Fibroblast of villous mesenchyme (primary cell): ENCODE results near the gene NBAS. TPM values are rescaled to one million over a fixed set of nuclear protein-coding genes. Genes with fewer than 3 reads are reported as not detected.

Experiments used
- DNase-seq: peaks from one replicate; pipeline ENCODE4 v3.0.0-alpha.2; 2010; ENCODE audit warnings: low read depth
- H3K4me3 ChIP-seq: 2 replicates; pipeline ENCODE4 v1.5.1; 2011; ENCODE audit warnings: low read depth, mild to moderate bottlenecking, low read length
- total RNA-seq: library from RNA; depleted of rRNA; stranded (reverse); fragments of >200 nt; gene quantifications from 2 replicates; pipeline ENCODE4 v1.2.3, GENCODE V29; 2012
- TF ChIP-seq, protein P1 (sequence below): IDR thresholded peaks from 2 replicates; pipeline ENCODE4 v1.5.1; 2012; ENCODE audit warnings: low read depth, mild to moderate bottlenecking, low read length; ENCODE audit not compliant: insufficient read depth

Gene NBAS
- total RNA-seq, 1 donor: 109 TPM

DNA sequence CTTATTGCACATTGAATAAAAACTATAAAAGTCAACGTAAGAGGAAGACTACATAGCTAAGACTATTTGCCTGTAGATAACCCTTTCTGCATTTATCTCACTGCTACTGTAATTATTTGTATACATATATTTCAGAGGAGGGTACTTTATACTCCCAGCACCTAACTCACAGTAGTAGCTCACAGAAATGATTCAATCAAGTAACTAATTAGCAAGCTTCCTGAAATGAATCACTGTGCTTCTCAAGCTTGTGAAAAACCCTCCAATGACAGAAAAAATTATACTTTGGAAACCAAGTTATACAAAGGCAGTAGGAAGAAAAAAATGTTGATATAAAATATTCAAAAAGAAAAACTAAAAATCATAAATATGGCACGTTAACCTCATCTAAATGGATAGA lies 124.9 kb downstream of the NBAS start:
- no peak overlapping the region for H3K4me3 ChIP-seq
- TF ChIP-seq, protein P1, sequence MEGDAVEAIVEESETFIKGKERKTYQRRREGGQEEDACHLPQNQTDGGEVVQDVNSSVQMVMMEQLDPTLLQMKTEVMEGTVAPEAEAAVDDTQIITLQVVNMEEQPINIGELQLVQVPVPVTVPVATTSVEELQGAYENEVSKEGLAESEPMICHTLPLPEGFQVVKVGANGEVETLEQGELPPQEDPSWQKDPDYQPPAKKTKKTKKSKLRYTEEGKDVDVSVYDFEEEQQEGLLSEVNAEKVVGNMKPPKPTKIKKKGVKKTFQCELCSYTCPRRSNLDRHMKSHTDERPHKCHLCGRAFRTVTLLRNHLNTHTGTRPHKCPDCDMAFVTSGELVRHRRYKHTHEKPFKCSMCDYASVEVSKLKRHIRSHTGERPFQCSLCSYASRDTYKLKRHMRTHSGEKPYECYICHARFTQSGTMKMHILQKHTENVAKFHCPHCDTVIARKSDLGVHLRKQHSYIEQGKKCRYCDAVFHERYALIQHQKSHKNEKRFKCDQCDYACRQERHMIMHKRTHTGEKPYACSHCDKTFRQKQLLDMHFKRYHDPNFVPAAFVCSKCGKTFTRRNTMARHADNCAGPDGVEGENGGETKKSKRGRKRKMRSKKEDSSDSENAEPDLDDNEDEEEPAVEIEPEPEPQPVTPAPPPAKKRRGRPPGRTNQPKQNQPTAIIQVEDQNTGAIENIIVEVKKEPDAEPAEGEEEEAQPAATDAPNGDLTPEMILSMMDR: no peak
- no peak for DNase-seq

DNA sequence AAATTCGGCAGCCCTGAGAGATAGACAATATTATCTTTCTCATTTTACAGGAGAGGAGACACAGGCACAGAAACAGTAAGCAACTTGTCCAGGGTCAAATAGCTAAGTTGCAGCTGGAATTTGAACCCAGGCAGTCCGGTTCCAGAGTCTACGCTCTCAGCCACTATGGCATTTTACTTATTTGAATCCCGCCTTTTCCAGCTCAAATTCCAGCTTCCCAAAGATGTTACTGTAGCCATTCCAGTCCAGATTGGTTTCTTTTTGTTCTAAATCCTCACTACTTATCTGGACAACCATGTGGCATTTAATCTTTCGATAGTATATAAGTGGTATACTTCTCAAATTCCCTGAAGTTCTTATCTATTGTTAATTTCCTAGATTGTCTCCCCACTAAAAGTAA lies 125.7 kb downstream of the NBAS start:
- no peak overlapping the region for H3K4me3 ChIP-seq
- no peak for DNase-seq
- TF ChIP-seq, protein P1: no peak

DNA sequence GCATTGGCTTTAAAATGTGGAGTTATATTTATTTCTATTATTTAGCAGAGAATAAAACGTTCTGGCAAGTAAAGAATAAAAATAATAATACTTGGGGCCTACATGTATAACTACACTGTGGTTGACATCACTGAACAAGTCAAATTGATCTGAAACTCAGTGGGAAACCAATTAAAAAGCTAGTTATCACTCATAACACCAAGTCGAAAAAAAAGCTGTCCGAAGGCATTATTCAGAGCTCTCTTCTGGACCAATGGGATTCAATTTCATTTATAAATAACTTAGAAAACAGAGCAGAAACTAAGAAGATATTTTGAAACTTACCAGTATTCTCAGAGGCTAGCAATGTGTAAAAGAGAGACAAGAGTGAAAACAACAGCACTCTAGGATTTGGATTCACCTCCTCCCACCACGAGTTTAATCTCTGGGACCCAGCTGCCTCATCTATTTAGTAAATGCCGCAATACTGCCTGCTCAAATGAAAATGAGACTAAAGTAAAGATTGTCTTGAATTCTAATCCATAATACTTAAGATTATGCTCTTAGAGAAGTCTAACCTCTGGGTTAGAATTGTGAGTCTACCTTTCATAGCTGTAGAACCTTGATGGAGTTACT lies 128.4 kb downstream of the NBAS start:
- DNase-seq: no peak
- no peak overlapping the region for H3K4me3 ChIP-seq

DNA sequence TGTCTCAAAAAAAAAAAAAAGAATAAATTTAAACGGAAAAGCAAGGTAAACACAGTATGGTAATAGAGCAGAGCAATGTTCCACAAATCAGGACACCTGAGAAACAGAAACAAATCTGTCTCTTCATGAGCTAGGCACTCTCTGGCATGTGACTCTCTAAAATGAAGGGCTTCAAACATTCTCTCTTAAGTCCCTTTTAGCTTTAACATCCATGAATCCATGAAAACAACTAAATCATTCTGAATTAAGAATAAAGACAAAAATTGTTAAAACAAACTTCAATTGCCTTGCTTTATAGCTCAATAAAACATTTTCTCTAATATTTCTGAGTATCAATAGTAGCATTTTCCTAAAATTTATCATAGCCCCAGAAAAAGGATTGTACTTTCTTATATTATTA lies 132.1 kb downstream of the NBAS start:
- DNase-seq: no peak
- TF ChIP-seq, protein P1: no peak
- H3K4me3 ChIP-seq: no peak overlapping the region

More for the DNA sequence above, 128.4 kb downstream of the NBAS start:
- TF ChIP-seq, protein P1: no peak

DNA sequence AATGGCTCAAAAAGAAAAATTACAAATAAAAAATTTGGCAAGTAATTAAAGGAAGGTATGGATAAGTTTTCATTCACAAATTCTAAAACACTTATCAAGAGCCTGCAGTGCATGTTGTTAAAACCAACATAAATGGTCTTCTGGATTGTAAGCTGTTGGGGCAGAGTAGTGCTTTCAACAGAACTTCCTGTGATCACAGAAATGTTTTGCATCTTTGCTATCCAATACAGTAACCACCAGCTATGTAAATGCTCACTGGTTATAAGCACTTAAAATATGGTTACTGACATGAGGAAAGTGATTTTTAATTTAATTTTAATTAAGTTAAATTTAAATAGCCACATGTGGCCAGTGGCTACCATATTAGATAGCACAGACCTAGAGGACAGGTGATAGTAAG lies 133.1 kb downstream of the NBAS start:
- no peak for DNase-seq
- TF ChIP-seq, protein P1: no peak
- no peak overlapping the region for H3K4me3 ChIP-seq

DNA sequence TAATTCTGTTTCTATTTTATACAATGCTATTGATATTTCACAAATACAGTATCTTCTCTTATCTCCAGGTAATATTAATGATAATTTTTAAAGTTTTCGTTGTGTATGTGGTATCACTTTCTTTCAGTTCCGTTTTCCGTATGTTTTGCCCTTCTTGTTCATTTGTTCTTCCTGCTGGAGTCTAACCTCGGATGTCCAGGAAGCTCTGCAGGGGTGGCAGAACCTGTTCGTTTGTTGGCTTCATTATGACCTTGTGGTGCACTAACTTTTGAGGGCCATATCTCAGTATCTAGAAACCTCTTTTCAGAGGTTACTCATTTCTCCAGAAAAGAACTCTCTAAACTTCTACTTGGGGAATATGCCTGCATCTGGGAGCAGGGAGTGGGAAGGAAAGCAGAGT lies 134.5 kb downstream of the NBAS start:
- no peak overlapping the region for H3K4me3 ChIP-seq
- no peak for DNase-seq
- TF ChIP-seq, protein P1: no peak

DNA sequence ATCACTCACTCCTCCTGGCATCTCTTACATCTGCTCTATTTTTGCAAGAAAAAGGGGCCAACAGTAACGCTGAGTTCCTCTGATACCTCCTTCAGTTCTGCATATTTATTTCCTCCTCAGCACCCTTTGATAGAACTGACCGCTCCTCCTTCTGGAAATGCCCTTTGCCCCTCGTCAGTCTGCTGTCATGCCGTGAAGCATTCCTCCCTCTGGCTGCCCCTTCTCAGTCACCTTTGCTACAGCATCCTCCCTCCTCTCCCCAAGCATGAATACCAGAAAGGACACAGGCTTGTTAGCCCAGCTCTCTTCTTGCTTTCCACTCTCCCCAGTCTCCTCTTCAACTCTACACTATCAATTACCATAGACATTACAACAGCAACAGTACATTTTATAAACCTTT lies 135.4 kb downstream of the NBAS start:
- TF ChIP-seq, protein P1: no peak
- H3K4me3 ChIP-seq: no peak overlapping the region
- DNase-seq: no peak
